DOHH2 (cell line): ENCODE data around the gene ST3GAL3.

ENCODE experiments used
- H3F3A ChIP-seq: fragments of 200-600 bp; sonication (generic), shearing (Covaris generic); 2 replicates; pipeline ENCODE4 v1.6.0; 2016; ENCODE audit warnings: antibody characterized with exemption, mild to moderate bottlenecking; ENCODE audit not compliant: control insufficient read depth, insufficient read depth
- H3K27ac ChIP-seq: fragments of 200-600 bp; sonication (generic); 2 replicates; pipeline ENCODE4 v1.5.1; 2014; ENCODE audit warnings: low read depth, mild to moderate bottlenecking, low read length, moderate library complexity
- H3K27me3 ChIP-seq: fragments of 200-600 bp; sonication (generic); 2 replicates; pipeline ENCODE4 v1.6.1; 2014; ENCODE audit warnings: mild to moderate bottlenecking, low read length, mixed read lengths; ENCODE audit not compliant: control insufficient read depth
- H3K36me3 ChIP-seq: fragments of 200-600 bp; sonication (generic); 2 replicates; pipeline ENCODE4 v1.6.1; 2014; ENCODE audit warnings: mild to moderate bottlenecking, low read length, moderate library complexity, mixed read lengths; ENCODE audit not compliant: control insufficient read depth
- H3K4me1 ChIP-seq: fragments of 200-600 bp; sonication (generic); 2 replicates; pipeline ENCODE4 v1.6.1; 2014; ENCODE audit warnings: mild to moderate bottlenecking, low read length, mixed read lengths; ENCODE audit not compliant: control insufficient read depth
- H3K4me2 ChIP-seq: fragments of 200-600 bp; sonication (generic); 2 replicates; pipeline ENCODE4 v1.6.0; 2014; ENCODE audit warnings: mild to moderate bottlenecking, low read length, moderate library complexity
- H3K4me3 ChIP-seq: fragments of 200-600 bp; sonication (generic); 2 replicates; pipeline ENCODE4 v1.5.1; 2014; ENCODE audit warnings: mild to moderate bottlenecking, low read length, mixed read lengths
- H3K79me2 ChIP-seq: fragments of 200-600 bp; sonication (generic); 2 replicates; pipeline ENCODE4 v1.6.1; 2014; ENCODE audit warnings: mild to moderate bottlenecking, low read length, mixed read lengths; ENCODE audit not compliant: control insufficient read depth
- H3K9me2 ChIP-seq: fragments of 200-600 bp; sonication (generic); replicated peaks from 2 replicates; pipeline ENCODE4 v1.6.1; 2014; ENCODE audit warnings: mild to moderate bottlenecking, low read length, mixed read lengths; ENCODE audit not compliant: control insufficient read depth
- H3K9me3 ChIP-seq: fragments of 200-600 bp; sonication (generic); 2 replicates; pipeline ENCODE4 v1.6.1; 2014; ENCODE audit warnings: antibody characterized with exemption, low read length, mixed read lengths; ENCODE audit not compliant: control insufficient read depth, insufficient read depth
- H4K20me1 ChIP-seq: fragments of 200-600 bp; sonication (generic); 2 replicates; pipeline ENCODE4 v1.6.0; 2014; ENCODE audit warnings: low read depth, mild to moderate bottlenecking, antibody characterized with exemption, low read length, moderate library complexity; ENCODE audit not compliant: control insufficient read depth, insufficient read depth
- CTCF ChIP-seq: fragments of 200-600 bp; sonication (generic); IDR thresholded peaks from one replicate; pipeline ENCODE4 v1.5.1; 2014; ENCODE audit warnings: antibody characterized with exemption, mild to moderate bottlenecking, low read depth, low read length; ENCODE audit not compliant: poor library complexity, severe bottlenecking
- EZH2phosphoT487 ChIP-seq: fragments of 200-600 bp; sonication (generic); IDR thresholded peaks from 2 replicates; pipeline ENCODE4 v1.6.1; 2017; ENCODE audit warnings: borderline replicate concordance, mild to moderate bottlenecking, antibody characterized with exemption, low read length, moderate library complexity, mixed read lengths

Gene ST3GAL3

GRCh38 chr1:43871181-43871910 lies 164.0 kb downstream of the ST3GAL3 start:
- no peaks in the 10 kb centered on the region for H3F3A ChIP-seq
- no peaks in the 10 kb centered on the region; the same call in 1 of the 2 replicates for H4K20me1 ChIP-seq
- no peak overlapping the region for H3K4me3 ChIP-seq
- H3K4me1 ChIP-seq = no peaks in the 10 kb centered on the region
- H3K27ac ChIP-seq = no peak overlapping the region
- no peaks in the 10 kb centered on the region for H3K9me2 ChIP-seq
- H3K4me2 ChIP-seq = no peak overlapping the region
- TF ChIP-seq EZH2phosphoT487 (no peak), CTCF (no peak)
- H3K9me3 ChIP-seq = no peaks in the 10 kb centered on the region
- no peaks in the 10 kb centered on the region for H3K36me3 ChIP-seq
- H3K27me3 ChIP-seq = no peaks in the 10 kb centered on the region
- H3K79me2 ChIP-seq = no peaks in the 10 kb centered on the region

GRCh38 chr1:43872280-43872679 lies 164.9 kb downstream of the ST3GAL3 start:
- Histone ChIP-seq H3K4me2 (no peak overlapping the region), H3K9me2 (no peaks in the 10 kb centered on the region), H3K36me3 (no peaks in the 10 kb centered on the region), H3K4me1 (no peaks in the 10 kb centered on the region), H3K27ac (no peak overlapping the region), H4K20me1 (no peaks in the 10 kb centered on the region; the same call in 1 of the 2 replicates), H3K9me3 (no peaks in the 10 kb centered on the region), H3K79me2 (no peaks in the 10 kb centered on the region), H3F3A (no peaks in the 10 kb centered on the region), H3K27me3 (no peaks in the 10 kb centered on the region), H3K4me3 (no peak overlapping the region)
- TF ChIP-seq EZH2phosphoT487 = no peak
- TF ChIP-seq CTCF = no peak

GRCh38 chr1:43873851-43874250 lies 166.5 kb downstream of the ST3GAL3 start:
- Histone ChIP-seq H3F3A (no peaks in the 10 kb centered on the region), H4K20me1 (no peaks in the 10 kb centered on the region), H3K36me3 (no peaks in the 10 kb centered on the region), H3K9me2 (no peaks in the 10 kb centered on the region), H3K4me2 (no peak overlapping the region), H3K79me2 (no peaks in the 10 kb centered on the region), H3K9me3 (no peaks in the 10 kb centered on the region), H3K27ac (no peak overlapping the region), H3K27me3 (no peaks in the 10 kb centered on the region), H3K4me1 (no peaks in the 10 kb centered on the region), H3K4me3 (no peak overlapping the region)
- TF ChIP-seq EZH2phosphoT487 (no peak), CTCF (no peak)
